ENCODE measurements around the gene SERPINA6. TPM values are rescaled to one million over a fixed set of nuclear protein-coding genes. Genes with fewer than 3 reads are reported as not detected.

Gene SERPINA6
- polyA plus RNA-seq, 3 donors, result not detected

DNA sequence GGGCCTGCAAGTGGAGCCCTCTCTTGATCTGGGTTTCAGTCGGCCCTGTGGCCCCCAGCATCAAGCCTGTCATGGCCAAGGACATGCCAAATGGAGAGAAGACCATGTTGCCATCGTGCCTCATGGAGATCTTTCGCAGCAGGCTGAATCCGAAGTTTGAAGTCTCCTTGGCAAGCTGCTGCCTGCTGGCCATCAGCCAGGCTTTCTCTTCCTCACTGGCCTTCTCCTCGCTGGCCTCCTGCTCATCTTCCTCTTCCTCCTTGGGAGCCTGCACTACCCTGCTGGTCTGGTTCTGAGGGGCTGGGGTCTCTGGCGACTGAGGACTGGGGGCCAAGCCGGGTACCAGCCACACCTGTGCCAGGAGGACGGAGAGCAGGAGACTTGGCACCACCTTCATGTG, 32.9 kb downstream of the SERPINA6 start:
- no peak overlapping the region for H3K4me3 Mint-ChIP-seq
- no peaks in the 10 kb centered on the region for H3K36me3 Mint-ChIP-seq
- H3K27me3 ChIP-seq (ENCODE audit: control insufficient read depth in 2 of 2, insufficient read depth in 2 of 2, low read length in 2 of 2), result no peaks in the 10 kb centered on the region
- no peak overlapping the region for H3K4me2 ChIP-seq (replicated peaks; ENCODE audit: extremely low read depth, low read length, poor library complexity, severe bottlenecking)
- intact Hi-C loops (cut with micrococcal nuclease), result no loop called here
- H3K9me3 Mint-ChIP-seq, result peaks cover 0 to 5% (median 2%) of the 10 kb centered on the region in 7 donors
- no peaks in the 10 kb centered on the region for H3K36me3 ChIP-seq (replicated peaks in 1 of 2; ENCODE audit: control insufficient read depth in 1 of 2, insufficient read depth in 2 of 2, low read length in 2 of 2)
- H3K27me3 Mint-ChIP-seq (ENCODE audit: low read depth in 3 of 3), result peaks cover 1 to 9% (median 3%) of the 10 kb centered on the region in 3 donors
- H3K27ac Mint-ChIP-seq, result no peak overlapping the region
- H3K4me3 ChIP-seq (replicated peaks in 1 of 3; ENCODE audit: low read depth in 2 of 3, low read length in 3 of 3), result no peak overlapping the region
- H3K79me2 ChIP-seq (ENCODE audit: insufficient read depth, low read length), result no peaks in the 10 kb centered on the region
- no peaks in the 10 kb centered on the region for H3K4me1 Mint-ChIP-seq
- DNase-seq, result no peak
- H3K9me3 ChIP-seq (replicated peaks in 1 of 2; ENCODE audit: control insufficient read depth in 1 of 2, insufficient read depth in 1 of 2, low read length in 2 of 2), result no peaks in the 10 kb centered on the region
- TF ChIP-seq, protein P1, sequence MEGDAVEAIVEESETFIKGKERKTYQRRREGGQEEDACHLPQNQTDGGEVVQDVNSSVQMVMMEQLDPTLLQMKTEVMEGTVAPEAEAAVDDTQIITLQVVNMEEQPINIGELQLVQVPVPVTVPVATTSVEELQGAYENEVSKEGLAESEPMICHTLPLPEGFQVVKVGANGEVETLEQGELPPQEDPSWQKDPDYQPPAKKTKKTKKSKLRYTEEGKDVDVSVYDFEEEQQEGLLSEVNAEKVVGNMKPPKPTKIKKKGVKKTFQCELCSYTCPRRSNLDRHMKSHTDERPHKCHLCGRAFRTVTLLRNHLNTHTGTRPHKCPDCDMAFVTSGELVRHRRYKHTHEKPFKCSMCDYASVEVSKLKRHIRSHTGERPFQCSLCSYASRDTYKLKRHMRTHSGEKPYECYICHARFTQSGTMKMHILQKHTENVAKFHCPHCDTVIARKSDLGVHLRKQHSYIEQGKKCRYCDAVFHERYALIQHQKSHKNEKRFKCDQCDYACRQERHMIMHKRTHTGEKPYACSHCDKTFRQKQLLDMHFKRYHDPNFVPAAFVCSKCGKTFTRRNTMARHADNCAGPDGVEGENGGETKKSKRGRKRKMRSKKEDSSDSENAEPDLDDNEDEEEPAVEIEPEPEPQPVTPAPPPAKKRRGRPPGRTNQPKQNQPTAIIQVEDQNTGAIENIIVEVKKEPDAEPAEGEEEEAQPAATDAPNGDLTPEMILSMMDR (IDR thresholded peaks at IDR 0.05), result no peak
- no peaks in the 10 kb centered on the region for H3K4me1 ChIP-seq (ENCODE audit: control insufficient read depth in 1 of 2, insufficient read depth in 2 of 2, low read length in 2 of 2)
- 93% methylated on average over 5 of the region's 8 CpGs for WGBS (ENCODE audit: insufficient coverage)
- no peaks in the 10 kb centered on the region for H4K20me1 ChIP-seq (ENCODE audit: insufficient read depth, low read length)
- H3K9ac ChIP-seq (ENCODE audit: insufficient read depth, low read length, poor library complexity, severe bottlenecking), result no peak overlapping the region
- H3K27ac ChIP-seq (ENCODE audit: low read depth in 1 of 2, low read length in 2 of 2), result no peak overlapping the region
- no peak overlapping the region for H2AFZ ChIP-seq (ENCODE audit: insufficient read depth, low read depth, low read length, poor library complexity, severe bottlenecking)

DNA sequence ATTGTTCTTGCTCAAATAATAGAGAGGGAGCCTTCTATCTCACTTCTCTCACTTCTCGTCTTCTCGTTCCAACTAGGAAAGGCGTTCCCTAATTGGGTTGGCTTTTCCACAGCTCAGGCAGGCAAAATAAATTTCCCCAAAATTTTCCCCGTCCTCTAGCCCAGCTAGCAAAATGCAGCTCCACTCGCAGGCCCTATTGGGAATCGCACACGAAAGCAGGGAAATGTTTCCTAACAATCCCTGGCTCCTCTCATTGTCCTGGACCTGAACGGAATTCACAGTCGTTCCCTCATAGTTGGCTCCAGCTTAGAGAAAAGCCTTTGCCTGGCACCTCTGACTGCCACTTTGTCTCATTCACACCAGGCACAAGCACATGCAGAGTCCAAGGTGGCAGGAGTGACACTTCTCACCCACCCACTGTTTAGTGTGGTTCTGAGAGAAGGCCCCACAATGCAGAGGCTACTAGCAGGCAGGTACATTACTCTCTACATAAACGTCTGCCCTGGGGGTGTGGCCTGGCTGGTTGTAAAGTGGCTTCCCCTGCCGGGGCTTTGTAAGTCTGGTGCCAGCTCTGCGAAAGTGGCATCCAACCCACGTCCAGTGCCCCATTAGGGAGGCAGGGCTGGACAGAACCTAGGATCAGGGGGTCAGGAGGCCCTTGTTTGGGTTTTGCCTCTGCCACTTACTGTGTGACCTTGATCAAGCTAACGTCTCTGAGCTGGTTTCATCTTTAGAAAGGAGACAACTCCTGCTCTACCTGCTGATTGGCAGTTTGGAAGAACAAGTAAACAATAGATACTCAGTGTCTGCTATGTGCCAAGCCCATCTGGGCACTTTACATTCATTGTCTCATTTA, 34.3 kb downstream of the SERPINA6 start:
- TF ChIP-seq, protein P1 (IDR thresholded peaks at IDR 0.05), result no peak
- Mint-ChIP-seq H3K27me3 (ENCODE audit: low read depth in 3 of 3) (peaks cover 0 to 5% (median 4%) of the 10 kb centered on the region in 3 donors), H3K27ac (peak overlapping the region in 1 of 7 donors; percentile 36), H3K9me3 (peaks cover 0 to 5% (median 2%) of the 10 kb centered on the region in 7 donors), H3K4me1 (no peaks in the 10 kb centered on the region), H3K36me3 (no peaks in the 10 kb centered on the region), H3K4me3 (no peak overlapping the region)
- Histone ChIP-seq H4K20me1 (ENCODE audit: insufficient read depth, low read length) (no peaks in the 10 kb centered on the region), H3K79me2 (ENCODE audit: insufficient read depth, low read length) (no peaks in the 10 kb centered on the region), H3K4me2 (replicated peaks; ENCODE audit: extremely low read depth, low read length, poor library complexity, severe bottlenecking) (no peak overlapping the region), H3K4me3 (replicated peaks in 1 of 3; ENCODE audit: low read depth in 2 of 3, low read length in 3 of 3) (no peak overlapping the region), H2AFZ (ENCODE audit: insufficient read depth, low read depth, low read length, poor library complexity, severe bottlenecking) (no peak overlapping the region), H3K36me3 (replicated peaks in 1 of 2; ENCODE audit: control insufficient read depth in 1 of 2, insufficient read depth in 2 of 2, low read length in 2 of 2) (no peaks in the 10 kb centered on the region), H3K9ac (ENCODE audit: insufficient read depth, low read length, poor library complexity, severe bottlenecking) (no peak overlapping the region), H3K4me1 (ENCODE audit: control insufficient read depth in 1 of 2, insufficient read depth in 2 of 2, low read length in 2 of 2) (no peaks in the 10 kb centered on the region), H3K9me3 (replicated peaks in 1 of 2; ENCODE audit: control insufficient read depth in 1 of 2, insufficient read depth in 1 of 2, low read length in 2 of 2) (no peaks in the 10 kb centered on the region), H3K27ac (ENCODE audit: low read depth in 1 of 2, low read length in 2 of 2) (no peak overlapping the region), H3K27me3 (ENCODE audit: control insufficient read depth in 2 of 2, insufficient read depth in 2 of 2, low read length in 2 of 2) (no peaks in the 10 kb centered on the region)
- 84% methylated on average over 11 of the region's 14 CpGs for WGBS (ENCODE audit: insufficient coverage)
- intact Hi-C loops (cut with micrococcal nuclease), result no loop called here
- DNase-seq, result no peak

All from CD14-positive monocyte (primary cell).